GM21367 (cell line): ENCODE data around the gene CYFIP1.

Source experiments
- ATAC-seq: cut with Tn5 transposase; IDR thresholded peaks from one replicate; pipeline ENCODE4 v1.9.1; 2021; ENCODE audit not compliant: unreplicated experiment

Gene CYFIP1

GRCh38 chr15:22891426-22892210 is 88.5 kb downstream of the CYFIP1 start:
- ATAC-seq, result no peak

GRCh38 chr15:22890296-22890695 is 89.9 kb downstream of the CYFIP1 start:
- no peak for ATAC-seq

- no peak for ATAC-seq
Measured at GRCh38 chr15:22889146-22889818, 90.9 kb downstream of the CYFIP1 start.

- no peak for ATAC-seq
Measured at GRCh38 chr15:22888120-22888859, 91.9 kb downstream of the CYFIP1 start.

DNA sequence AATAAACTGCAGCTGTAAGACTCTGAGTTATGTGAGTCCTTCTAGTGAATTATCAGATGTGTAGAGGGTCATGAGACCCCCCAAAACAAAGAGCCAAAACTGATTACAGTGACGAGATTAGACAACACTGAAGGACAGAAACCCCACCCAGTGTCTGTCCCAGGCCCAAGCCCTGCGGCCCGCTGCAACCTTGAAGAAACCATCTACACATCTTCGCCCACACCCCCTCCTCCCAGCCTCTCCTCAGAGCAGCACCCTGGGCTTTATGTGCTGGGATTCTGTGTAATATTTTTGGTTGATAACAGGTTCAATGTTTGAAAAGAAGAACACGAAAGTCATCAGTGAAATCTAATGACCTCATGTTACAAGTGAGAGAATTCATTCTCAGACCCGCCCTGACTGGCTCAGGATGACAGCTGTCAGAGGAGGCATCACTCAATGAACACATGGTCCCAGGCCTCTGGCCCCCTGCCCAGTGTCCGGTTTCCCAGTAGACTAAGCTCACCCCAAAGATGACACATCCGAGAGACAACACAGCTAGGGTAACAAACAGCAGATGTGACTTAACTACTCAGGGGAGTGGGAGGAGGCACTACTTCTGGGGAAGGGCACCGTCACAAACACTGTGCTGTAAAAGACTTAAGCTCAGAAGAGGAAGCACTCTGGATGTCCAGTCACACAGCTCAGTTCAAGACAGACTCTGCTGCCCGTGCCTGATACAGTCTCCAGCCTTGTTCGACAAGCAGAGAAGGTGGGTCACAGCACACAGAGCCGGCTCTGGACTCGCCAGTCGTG is 92.8 kb downstream of the CYFIP1 start:
- ATAC-seq, result no peak

DNA sequence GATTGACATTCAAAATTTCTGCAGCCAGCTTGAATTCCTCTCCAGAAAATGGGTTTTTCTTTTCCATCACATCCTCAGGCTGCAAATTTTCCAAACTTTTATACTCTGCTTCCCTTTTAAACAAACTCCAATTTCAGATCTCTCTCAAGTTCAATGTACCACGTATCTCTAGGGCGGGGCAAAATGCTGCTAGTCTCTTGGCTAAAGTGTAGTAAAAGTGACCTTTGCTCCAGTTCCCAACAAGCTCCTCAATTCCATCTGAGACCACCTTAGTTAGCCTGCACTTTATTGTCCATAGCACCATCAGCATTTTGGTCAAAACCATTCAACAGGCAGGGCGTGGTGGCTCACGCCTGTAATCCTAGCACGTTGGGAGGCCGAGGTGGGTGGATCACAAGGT is 95.0 kb downstream of the CYFIP1 start:
- no peak for ATAC-seq

DNA sequence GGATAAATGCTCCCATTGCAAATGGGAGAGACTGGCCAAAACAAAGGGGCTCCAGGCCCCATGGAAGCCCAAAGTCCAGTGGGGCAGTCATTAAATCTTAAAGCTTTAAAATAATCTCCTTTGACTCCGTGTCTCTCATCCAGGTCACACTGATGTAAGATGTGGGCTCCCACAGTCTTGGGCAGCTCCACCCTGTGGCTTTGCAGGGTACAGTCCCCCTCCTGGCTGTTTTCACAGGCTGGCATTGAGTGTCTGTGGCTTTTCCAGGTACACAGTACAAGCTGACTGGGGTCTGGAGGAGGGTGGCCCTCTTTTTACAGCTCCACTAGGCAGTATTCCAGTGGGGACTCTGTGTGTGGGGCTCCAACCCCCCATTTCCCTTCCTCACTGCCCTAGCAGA is 95.8 kb downstream of the CYFIP1 start:
- no peak for ATAC-seq

DNA sequence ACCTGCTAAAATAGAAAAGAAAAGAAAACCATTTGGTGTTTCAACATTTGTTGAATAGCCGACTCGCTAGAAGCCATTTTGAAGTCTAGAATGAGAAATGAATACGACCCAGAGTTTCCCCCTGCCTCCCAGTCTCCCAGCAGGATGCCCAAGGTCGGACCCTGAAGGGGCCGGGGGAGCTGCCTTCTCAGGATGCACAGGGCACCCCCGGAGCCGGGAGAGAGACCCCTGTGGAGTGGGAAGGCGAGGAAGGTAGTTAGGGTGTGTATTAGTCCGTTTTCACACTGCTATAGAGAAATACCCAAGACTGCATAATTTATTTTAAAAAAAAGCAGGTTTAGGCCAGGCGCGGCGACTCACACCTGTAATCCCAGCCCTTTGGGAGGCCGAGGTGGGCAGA is 97.0 kb downstream of the CYFIP1 start:
- ATAC-seq, result no peak

DNA sequence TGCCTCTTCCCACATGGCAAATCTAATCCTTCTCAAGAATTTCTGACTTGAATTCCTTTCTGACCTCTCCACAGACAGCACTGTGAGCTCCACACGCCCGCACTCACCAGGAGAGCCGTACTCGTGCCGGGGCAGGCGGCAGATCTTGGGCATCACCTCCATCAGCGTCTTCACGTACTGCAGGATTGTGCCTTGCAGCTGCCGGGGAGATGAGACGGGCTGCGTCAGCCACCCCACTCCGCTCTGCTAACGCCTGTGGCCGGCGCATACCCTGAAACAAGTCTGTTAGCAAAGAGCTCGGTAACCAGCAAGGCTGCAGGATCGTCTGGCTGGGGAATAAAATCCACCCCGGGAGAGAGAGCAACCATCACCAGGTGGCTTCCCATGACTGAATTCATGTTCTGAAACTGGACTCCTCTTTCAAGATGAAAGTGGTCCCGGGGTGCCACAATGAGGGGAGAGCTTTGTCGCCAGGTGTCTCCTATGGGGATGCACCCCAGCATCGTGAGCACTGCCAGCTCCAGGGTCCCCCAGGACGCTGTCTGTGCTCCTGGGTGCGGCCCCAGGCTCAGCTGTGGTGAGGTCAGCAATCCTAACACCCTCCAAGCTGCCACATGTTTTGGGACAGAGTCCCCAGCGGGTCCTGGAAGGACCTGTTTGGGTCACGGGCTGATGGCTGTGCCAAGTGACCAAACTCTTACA is 98.3 kb downstream of the CYFIP1 start:
- no peak for ATAC-seq

- no peak for ATAC-seq
Measured at GRCh38 chr15:22880981-22881738, 99.0 kb downstream of the CYFIP1 start.

DNA sequence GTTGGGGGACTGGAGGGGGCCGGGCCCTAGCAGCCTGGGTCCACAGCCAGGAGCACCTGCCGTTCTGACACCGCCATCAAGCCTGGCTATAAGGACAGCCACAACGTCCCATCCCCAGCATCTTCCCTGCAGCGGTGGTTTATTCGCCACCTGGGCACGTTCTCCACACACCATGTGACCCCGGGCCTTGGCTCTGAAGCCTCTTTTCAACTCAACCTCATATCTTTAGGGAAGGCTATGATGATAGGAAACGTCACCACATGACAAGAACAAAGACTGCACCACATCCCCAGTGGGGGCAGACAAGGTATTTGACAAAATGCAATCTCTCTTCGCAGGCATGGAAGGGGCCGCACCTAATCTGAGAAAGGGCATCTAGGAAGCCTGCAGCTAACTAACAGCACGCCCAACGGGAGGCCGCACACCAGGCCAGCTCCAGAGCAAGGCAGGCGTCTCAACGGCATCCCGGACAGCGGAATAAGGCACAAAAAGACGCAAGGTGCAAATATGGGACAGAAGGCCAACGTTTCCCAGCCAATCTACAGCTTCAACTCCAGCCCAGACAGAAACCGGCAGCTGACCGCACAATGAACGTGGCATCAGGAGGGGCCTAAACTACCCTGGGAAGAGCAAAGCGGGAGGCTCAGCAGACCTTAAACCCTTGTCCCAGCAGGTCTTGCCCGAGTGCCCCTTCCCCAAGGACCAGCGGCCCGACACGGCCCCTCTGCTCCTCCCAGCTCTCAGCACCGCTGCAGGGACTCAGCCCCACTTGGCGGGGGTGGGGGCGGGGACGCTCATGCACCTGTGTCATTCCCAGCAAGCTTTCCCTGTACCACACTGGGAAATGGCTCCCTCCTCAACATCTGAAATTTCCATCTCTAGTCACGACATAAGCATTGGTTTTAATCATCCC is 99.8 kb downstream of the CYFIP1 start:
- ATAC-seq, result no peak

DNA sequence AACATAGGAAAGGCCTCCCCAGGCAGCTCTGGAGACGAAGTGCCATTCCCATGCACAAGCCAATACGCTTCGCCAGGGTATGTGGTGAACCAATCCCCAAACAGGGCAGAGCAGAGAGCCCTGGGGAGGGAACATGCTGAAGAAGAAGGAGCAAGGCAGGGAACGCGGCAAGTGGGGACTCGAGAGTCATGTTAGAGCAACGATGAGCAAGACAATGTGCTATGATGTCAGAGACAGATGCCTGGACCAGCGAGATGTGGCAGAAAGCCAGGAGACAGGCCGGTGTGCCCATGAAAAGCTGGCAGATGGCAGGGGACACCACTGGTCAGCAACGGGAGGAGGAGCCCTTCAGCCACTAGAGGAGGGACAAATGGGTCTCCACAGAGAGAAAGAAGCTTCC is 102.1 kb downstream of the CYFIP1 start:
- ATAC-seq, result no peak

- ATAC-seq, result no peak
Measured at GRCh38 chr15:22877607-22878006, 102.6 kb downstream of the CYFIP1 start.

DNA sequence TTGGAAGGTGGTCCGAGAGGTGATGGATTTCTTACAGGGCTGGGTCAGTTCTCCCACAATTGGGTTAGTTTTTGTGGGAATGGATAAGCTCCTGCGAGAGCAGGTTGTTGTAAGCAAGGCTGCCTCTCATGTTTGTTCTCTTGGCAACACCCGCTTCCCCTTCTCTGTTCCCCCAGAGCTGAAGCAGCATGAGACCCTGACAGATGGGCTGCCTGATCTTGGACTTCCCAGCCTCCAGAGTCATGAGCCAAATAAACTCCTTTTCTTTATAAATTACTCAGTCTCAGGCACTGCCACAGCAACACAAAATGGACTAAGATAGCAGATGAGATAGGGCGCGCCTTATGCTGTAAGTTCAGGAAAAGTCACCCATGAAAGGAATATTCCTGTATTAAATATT is 103.1 kb downstream of the CYFIP1 start:
- ATAC-seq, result no peak

DNA sequence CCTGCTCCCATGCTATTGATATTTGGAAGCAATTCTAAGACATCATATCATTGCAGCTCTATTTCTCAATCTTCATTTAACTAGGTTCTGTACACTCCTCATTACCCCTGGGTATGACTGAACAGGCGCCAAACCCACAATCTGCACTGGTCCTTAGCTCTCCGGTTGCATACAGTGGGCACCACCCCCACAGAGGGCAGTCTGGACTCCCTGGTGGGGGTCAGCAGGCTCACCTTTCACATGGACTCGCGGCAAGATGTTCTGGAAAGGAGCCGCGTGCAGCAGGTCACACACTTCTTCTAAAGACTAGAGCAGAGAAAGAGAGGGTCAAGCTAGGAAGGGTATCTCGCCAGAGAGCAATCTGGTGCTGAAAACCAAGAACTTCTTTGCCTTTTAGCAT is 105.2 kb downstream of the CYFIP1 start:
- ATAC-seq, result no peak

DNA sequence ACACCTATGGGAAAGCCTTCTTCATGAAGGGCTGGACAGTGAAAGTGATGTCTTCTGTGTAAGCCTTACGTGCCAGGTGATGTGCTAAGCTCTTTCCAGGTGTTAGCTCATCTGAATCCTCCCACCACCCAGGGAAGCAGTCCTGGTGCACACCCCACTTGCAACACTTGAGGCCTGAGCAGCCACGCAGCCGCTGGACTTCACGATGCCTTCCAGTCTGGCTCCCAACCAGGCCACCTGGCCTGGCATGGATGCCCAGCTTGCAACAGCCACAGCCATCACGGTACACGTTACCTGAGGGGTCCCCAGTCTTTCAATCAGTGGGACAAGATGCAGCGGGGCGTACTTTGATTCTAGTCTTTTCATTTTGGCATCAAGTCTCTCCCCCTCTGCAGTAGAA is 105.9 kb downstream of the CYFIP1 start:
- no peak for ATAC-seq

DNA sequence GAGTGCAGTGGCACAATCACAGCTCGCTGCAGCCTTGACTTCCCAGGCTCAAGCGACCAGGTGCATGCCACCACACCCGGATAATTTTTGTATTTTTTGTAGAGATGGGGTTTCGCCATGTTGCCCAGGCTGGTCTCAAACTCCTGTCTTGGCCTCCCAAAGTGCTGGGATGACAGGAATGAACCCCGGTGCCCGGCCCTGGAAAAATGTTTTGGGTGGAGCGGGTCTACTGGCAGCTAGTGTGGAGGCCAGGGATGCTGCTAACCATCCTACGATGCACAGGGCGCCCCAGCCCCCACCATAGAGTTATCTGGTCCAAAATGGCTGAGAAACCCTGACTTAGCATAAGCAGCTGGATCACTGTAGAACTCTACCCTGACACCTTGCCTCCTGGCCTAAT is 106.3 kb downstream of the CYFIP1 start:
- ATAC-seq, result no peak

- ATAC-seq, result no peak
Measured at GRCh38 chr15:22872936-22873701, 107.0 kb downstream of the CYFIP1 start.
